ENCODE results near the gene LAMA2.

Gene LAMA2

GRCh38 chr6:129411092-129411491 is 528.2 kb downstream of the LAMA2 start:
- no peak for DNase-seq (ENCODE audit: low spot score)
- no peak for TF ChIP-seq CTCF (IDR thresholded peaks at IDR 0.05)
- Histone ChIP-seq H3K27ac (no peak overlapping the region), H3K4me3 (no peak overlapping the region)

GRCh38 chr6:129416337-129416990 is 533.5 kb downstream of the LAMA2 start:
- H3K27ac ChIP-seq, result no peak overlapping the region
- H3K4me3 ChIP-seq, result no peak overlapping the region
- no peak for DNase-seq (ENCODE audit: low spot score)
- no peak for TF ChIP-seq CTCF (IDR thresholded peaks at IDR 0.05)

- Histone ChIP-seq H3K27ac (no peak overlapping the region), H3K4me3 (no peak overlapping the region)
- no peak for DNase-seq (ENCODE audit: low spot score)
- no peak for TF ChIP-seq CTCF (IDR thresholded peaks at IDR 0.05)
These were observed 534.6 kb downstream of the LAMA2 start for GRCh38 chr6:129417416-129418086.

- H3K4me3 ChIP-seq, result no peak overlapping the region
- DNase-seq (ENCODE audit: low spot score), result no peak
- TF ChIP-seq CTCF (IDR thresholded peaks at IDR 0.05), result no peak
- no peak overlapping the region for H3K27ac ChIP-seq
These were observed 536.4 kb downstream of the LAMA2 start for GRCh38 chr6:129419324-129419723.

- DNase-seq (ENCODE audit: low spot score), result no peak
- Histone ChIP-seq H3K27ac (no peak overlapping the region), H3K4me3 (no peak overlapping the region)
- no peak for TF ChIP-seq CTCF (IDR thresholded peaks at IDR 0.05)
These were observed 543.4 kb downstream of the LAMA2 start for GRCh38 chr6:129426343-129426742.

- no peak for DNase-seq (ENCODE audit: low spot score)
- H3K27ac ChIP-seq, result no peak overlapping the region
- no peak for TF ChIP-seq CTCF (IDR thresholded peaks at IDR 0.05)
- H3K4me3 ChIP-seq, result no peak overlapping the region
These were observed 547.0 kb downstream of the LAMA2 start for GRCh38 chr6:129429956-129430355.

GRCh38 chr6:129432738-129433137 is 549.8 kb downstream of the LAMA2 start:
- TF ChIP-seq CTCF (IDR thresholded peaks at IDR 0.05), result no peak
- no peak overlapping the region for H3K27ac ChIP-seq
- no peak for DNase-seq (ENCODE audit: low spot score)
- H3K4me3 ChIP-seq, result no peak overlapping the region

Data from coronary artery (tissue), 2 donors.